ENCODE results near the gene TNPO2.
"Not testable (repeated sequence)": the region's sequence is repeated elsewhere in the genome, so short reads cannot be mapped to it uniquely, and the experiment has no call there.

TNPO2 gene

GRCh38 chr19:12705169-12705568, 18.6 kb downstream of the TNPO2 start:
- no peak for DNase-seq

GRCh38 chr19:12703046-12703445, 20.7 kb downstream of the TNPO2 start:
- DNase-seq: no peak

GRCh38 chr19:12701596-12702282, 22.0 kb downstream of the TNPO2 start:
- DNase-seq: no peak

- DNase-seq: no peak
Observed at GRCh38 chr19:12698138-12698537, 25.6 kb downstream of the TNPO2 start.

GRCh38 chr19:12697425-12697824, 26.3 kb downstream of the TNPO2 start:
- DNase-seq: not testable (repeated sequence)

GRCh38 chr19:12696366-12697335, 27.1 kb downstream of the TNPO2 start, which contains the start of gene FBXW9:
Gene FBXW9, minus strand, starts transcription at chr19:12696631. Its CDS starts 50 bp downstream, at chr19:12696581.
- DNase-seq: peak; percentile 95

GRCh38 chr19:12695997-12696365, 27.8 kb downstream of the TNPO2 start:
- no peak for DNase-seq

GRCh38 chr19:12695514-12695913, 28.2 kb downstream of the TNPO2 start:
- DNase-seq: no peak

- DNase-seq: no peak
Observed at GRCh38 chr19:12695096-12695495, 28.6 kb downstream of the TNPO2 start.

- no peak for DNase-seq
Observed at GRCh38 chr19:12694641-12695040, 29.1 kb downstream of the TNPO2 start.

- DNase-seq: no peak
Observed at GRCh38 chr19:12692960-12693359, 30.8 kb downstream of the TNPO2 start.

GRCh38 chr19:12689581-12690216, 34.0 kb downstream of the TNPO2 start:
- no peak for DNase-seq

GRCh38 chr19:12689012-12689411, 34.7 kb downstream of the TNPO2 start:
- no peak for DNase-seq

- DNase-seq: no peak
Observed at GRCh38 chr19:12687496-12688196, 36.1 kb downstream of the TNPO2 start, which contains the start of gene GNG14. Gene GNG14, plus strand, starts transcription at chr19:12687998. Its CDS starts 51 bp downstream, at chr19:12688049.

- DNase-seq: no peak
Observed at GRCh38 chr19:12685831-12686230, 37.9 kb downstream of the TNPO2 start.

GRCh38 chr19:12681074-12681987, 42.4 kb downstream of the TNPO2 start, which contains the start of gene DHPS:
Gene DHPS, minus strand, starts transcription at chr19:12681880. Its CDS starts 114 bp downstream, at chr19:12681766.
- DNase-seq: peak; percentile 95

GRCh38 chr19:12680034-12680433, 43.7 kb downstream of the TNPO2 start:
- DNase-seq: no peak

- DNase-seq: not testable (repeated sequence)
Observed at GRCh38 chr19:12678039-12678438, 45.7 kb downstream of the TNPO2 start.

GRCh38 chr19:12676928-12677327, 46.8 kb downstream of the TNPO2 start:
- DNase-seq: no peak

- DNase-seq: peak; percentile 72
Observed at GRCh38 chr19:12676384-12676792, 47.3 kb downstream of the TNPO2 start.

- no peak for DNase-seq
Observed at GRCh38 chr19:12675940-12676339, 47.8 kb downstream of the TNPO2 start.

All from CD4-positive, alpha-beta T cell treated with Interferon gamma for 1 hour (primary cell).